HepG2 (cell line): Measurements from ENCODE around the gene ZNF287. TPM values are rescaled to one million over a fixed set of nuclear protein-coding genes. Genes with fewer than 3 reads are reported as not detected.
A peak's percentile ranks its signal among the peaks of the same experiment; 100 is the strongest.

Experiments
- ATAC-seq: fragments of 200-7000 bp; cut with Tn5 transposase; 3 replicates; pipeline ENCODE4 v1.9.1; 2020; ENCODE audit warnings: mild to moderate bottlenecking, moderate library complexity
- Bru-seq: library from RNA; stranded (reverse); fragments of 400-500 nt; gene quantifications from one replicate; lab custom pipeline; 2021; lab: Mats Ljungman, UMichigan
- BruChase-seq, 2 experiments: library from RNA; stranded (reverse); fragments of 400-500 nt; gene quantifications; one replicate each; lab custom pipeline; 2021; lab: Mats Ljungman, UMichigan
- BruUV-seq: library from RNA; stranded (reverse); fragments of 400-500 nt; replicated peaks from 2 replicates; lab custom pipeline; 2021; lab: Mats Ljungman, UMichigan
- CTCF ChIA-PET: fragments of 300-600 bp; formaldehyde crosslinking; extraction: SDS; loops from one replicate; lab custom pipeline; 2021; ENCODE audit warnings: low total read pairs, inconsistent platforms, low intra/inter-chr PET ratio; lab: Yijun Ruan, JAX
- POLR2A ChIA-PET: fragments of 350-600 bp; sonication (Branson Sonifier 250); formaldehyde crosslinking; loops from one replicate; lab custom pipeline; 2020; ENCODE audit warnings: antibody characterized with exemption, inconsistent platforms; lab: Yijun Ruan, JAX
- DNase-seq: peaks from one replicate; pipeline ENCODE4 v3.0.0-alpha.2; 2015; ENCODE audit warnings: low spot score
- FAIRE-seq: peaks from 3 replicates; lab custom pipeline; 2011; peaks lifted over from hg19 to GRCh38; lab: Jason Lieb, UNC
- H2AFZ ChIP-seq: one replicate; pipeline ENCODE4 v1.6.1; 2011; ENCODE audit warnings: low read length, inconsistent platforms
- H3K27ac ChIP-seq: fragments of 300-600 bp; 3 replicates; pipeline ENCODE4 v1.8.0; 2011; ENCODE audit warnings: mixed run types, mild to moderate bottlenecking, mixed read lengths, low read length, inconsistent platforms; ENCODE audit not compliant: insufficient read depth; ENCODE audit errors: extremely low read length
- H3K27me3 ChIP-seq, 2 experiments: fragments of 200-600 bp in 1 of 2; 2 replicates in 1 of 2; 3 replicates in 1 of 2; pipeline versions ENCODE4 v1.6.0 to v1.8.0; 2011; ENCODE audit warnings: low read length in 2 of 2, mild to moderate bottlenecking in 2 of 2, moderate library complexity in 2 of 2, inconsistent platforms in 1 of 2; ENCODE audit not compliant: insufficient read depth in 2 of 2, control insufficient read depth in 1 of 2
- H3K36me3 ChIP-seq, 2 experiments: fragments of 200-600 bp in 1 of 2; replicated peaks in 1 of 2; 2 replicates in 1 of 2; 3 replicates in 1 of 2; pipeline versions ENCODE4 v1.5.1 to v1.8.0; 2011; ENCODE audit warnings: low read length in 2 of 2, inconsistent platforms in 1 of 2; ENCODE audit not compliant: insufficient read depth in 2 of 2, control insufficient read depth in 1 of 2
- H3K4me1 ChIP-seq: 2 replicates; pipeline ENCODE4 v1.5.1; 2012; ENCODE audit warnings: low read length, inconsistent platforms; ENCODE audit not compliant: insufficient read depth
- H3K4me2 ChIP-seq: 2 replicates; pipeline ENCODE4 v1.6.0; 2011; ENCODE audit warnings: low read depth, low read length, inconsistent platforms
- H3K4me3 ChIP-seq, 3 experiments: fragments of 200-600 bp in 1 of 3; sonication (generic), shearing (Covaris generic) in 1 of 3; replicated peaks in 1 of 3; 2 replicates each; pipeline ENCODE4 v1.5.1; 2011 to 2016; ENCODE audit warnings: low read length in 3 of 3, inconsistent platforms in 2 of 3, low read depth in 2 of 3, mild to moderate bottlenecking in 2 of 3, control low read depth in 1 of 3, mixed read lengths in 1 of 3; ENCODE audit not compliant: insufficient read depth in 1 of 3
- H3K79me2 ChIP-seq: one replicate; pipeline ENCODE4 v1.6.1; 2011; ENCODE audit warnings: low read length, inconsistent platforms; ENCODE audit not compliant: insufficient read depth
- H3K9ac ChIP-seq: 2 replicates; pipeline ENCODE4 v1.6.0; 2011; ENCODE audit warnings: mild to moderate bottlenecking, low read depth, low read length, inconsistent platforms; ENCODE audit not compliant: insufficient read depth
- H3K9me3 ChIP-seq: 2 replicates; pipeline ENCODE4 v1.5.1; 2012; ENCODE audit warnings: mild to moderate bottlenecking, low read length
- H4K20me1 ChIP-seq: 2 replicates; pipeline ENCODE4 v1.6.0; 2011; ENCODE audit warnings: inconsistent platforms, mild to moderate bottlenecking, low read length, moderate library complexity; ENCODE audit not compliant: insufficient read depth
- NFKBIZ ChIP-seq: IDR thresholded peaks from 2 replicates; pipeline ENCODE4 v1.6.1; 2018; ENCODE audit warnings: missing genetic modification reagents, missing compliant biosample characterization
- RARG ChIP-seq: sonication (generic); formaldehyde crosslinking; IDR thresholded peaks from 2 replicates; pipeline ENCODE4 v1.4.0; 2020; ENCODE audit warnings: low read depth, mild to moderate bottlenecking, missing genetic modification reagents
- REST ChIP-seq, 2 experiments: IDR thresholded peaks; 2 replicates each; pipeline ENCODE4 v1.6.1; 2011 to 2012; ENCODE audit warnings: low read length in 2 of 2, borderline replicate concordance in 1 of 2, low read depth in 1 of 2, mild to moderate bottlenecking in 1 of 2, moderate library complexity in 1 of 2
- U2AF1 ChIP-seq: fragments of 200-400 bp; formaldehyde crosslinking; optimal IDR thresholded peaks from 2 replicates; pipeline ENCODE3; 2017; ENCODE audit warnings: mild to moderate bottlenecking, low read depth, low read length
- ZC3H4 ChIP-seq: sonication (generic); formaldehyde crosslinking; IDR thresholded peaks from 2 replicates; pipeline ENCODE4 v1.4.0; 2020; ENCODE audit warnings: missing genetic modification reagents, borderline replicate concordance
- ZNF224 ChIP-seq: sonication (generic); formaldehyde crosslinking; IDR thresholded peaks from 2 replicates; pipeline ENCODE4 v1.5.0; 2020; ENCODE audit warnings: mild to moderate bottlenecking, missing genetic modification reagents
- ZNF235 ChIP-seq: sonication (generic); formaldehyde crosslinking; IDR thresholded peaks from 2 replicates; pipeline ENCODE4 v1.8.1; 2023; ENCODE audit warnings: mild to moderate bottlenecking, missing genetic modification reagents, borderline replicate concordance
- ZNF841 ChIP-seq: sonication (generic); formaldehyde crosslinking; IDR thresholded peaks from 2 replicates; pipeline ENCODE4 v1.8.1; 2023; ENCODE audit warnings: missing genetic modification reagents, borderline replicate concordance
- WGBS: methylation state at CpG from one replicate; pipeline ENCODE4 v1.1.6; 2017; ENCODE audit warnings: low lambda C conversion rate; 5-methylcytosine and 5-hydroxymethylcytosine counted together
- in situ Hi-C: cut with HindIII; loops from 2 replicates; pipeline ENCODE4 v1.10.0; 2017; ENCODE audit warnings: low pct_unique_long_range_greater_than_20kb; ENCODE audit not compliant: extremely low pct_ligation_motif_present
- intact Hi-C: fragments of 100-400 bp; cut with micrococcal nuclease; formaldehyde crosslinking; loops from one replicate; pipeline ENCODE4 v1.10.0; 2022; ENCODE audit not compliant: unreplicated experiment
- long read RNA-seq, 2 experiments: library from RNA in 1 of 2; library from polyadenylated mRNA in 1 of 2; stranded (forward) in 1 of 2; unstranded in 1 of 2; transcript quantifications; one replicate each; pipeline ENCODE4 v2.0.0, GENCODE V29; 2019 to 2022
- polyA minus RNA-seq, 3 experiments: library from RNA; depleted of rRNA, polyadenylated mRNA; stranded (reverse); fragments of >200 nt; gene quantifications; 2 replicates each; pipeline ENCODE4 v1.2.3, GENCODE V29; 2011; ENCODE audit warnings: low replicate concordance in 1 of 3
- polyA plus RNA-seq, 8 experiments: library from polyadenylated mRNA; depleted of rRNA in 3 of 8; stranded (reverse) in 7 of 8; unstranded in 1 of 8; fragments of >200 nt; fragmentation: Illumina TruSeq in 4 of 8; extraction: Trizol in 4 of 8; gene quantifications; 2 replicates each; pipeline versions ENCODE4 v1.2.1 to v1.2.3, GENCODE V29; 2011 to 2016; ENCODE audit warnings: low read depth in 4 of 8, missing spikeins in 1 of 8, mixed read lengths in 1 of 8; ENCODE audit not compliant: insufficient read depth in 1 of 8
- total RNA-seq, 5 experiments: library from RNA; depleted of rRNA; stranded (reverse); fragments of >200 nt; fragmentation: Illumina TruSeq; extraction: Trizol; gene quantifications; 2 replicates each; pipeline ENCODE4 v1.2.3, GENCODE V29; 2016; ENCODE audit warnings: low read depth in 1 of 5

Gene ZNF287
- total RNA-seq (2016; rRNA removed; fragmentation: Illumina TruSeq; extraction: Trizol) (0.06 TPM in 1 of 2 replicates, not detected in the other), polyA plus RNA-seq (2011; rRNA removed) (0.04 and 0.21 TPM in 2 replicates), polyA minus RNA-seq (2011; rRNA and poly(A)+ RNA removed; ENCODE audit: low replicate concordance) (0.04 TPM in 1 of 2 replicates, not detected in the other), Bru-seq, nascent RNA (percentile 19 among the genes with signal in this experiment), BruChase-seq, experiment 1, labeled RNA remaining after a 6-hour chase (percentile 13 among the genes with signal in this experiment), BruChase-seq, experiment 2, labeled RNA remaining after a 2-hour chase (percentile 20 among the genes with signal in this experiment)
- total RNA-seq (2016; cell fraction: cytosol; rRNA removed; fragmentation: Illumina TruSeq; extraction: Trizol; ENCODE audit: low read depth), result not detected in 2 replicates
- total RNA-seq (2016; cell fraction: insoluble cytoplasmic fraction; rRNA removed; fragmentation: Illumina TruSeq; extraction: Trizol), result not detected in 2 replicates
- 0.17 and 0.19 TPM in 2 replicates for total RNA-seq (2016; cell fraction: membrane; rRNA removed; fragmentation: Illumina TruSeq; extraction: Trizol)
- 0.22 TPM in 1 of 2 replicates, not detected in the other for total RNA-seq (2016; cell fraction: nucleus; rRNA removed; fragmentation: Illumina TruSeq; extraction: Trizol)
- 0.01 and 0.03 TPM in 2 replicates for polyA plus RNA-seq (2011; cell fraction: cytosol; rRNA removed)
- polyA plus RNA-seq (2011; cell fraction: nucleus; rRNA removed), result 0.09 TPM in 1 of 2 replicates, not detected in the other
- 0.25 and 0.32 TPM in 2 replicates for polyA plus RNA-seq (2012)
- not detected in 2 replicates for polyA plus RNA-seq (2016; cell fraction: cytosol; fragmentation: Illumina TruSeq; extraction: Trizol; ENCODE audit: low read depth)
- 0.13 TPM in 1 of 2 replicates, not detected in the other for polyA plus RNA-seq (2016; cell fraction: insoluble cytoplasmic fraction; fragmentation: Illumina TruSeq; extraction: Trizol; ENCODE audit: low read depth)
- not detected in 2 replicates for polyA plus RNA-seq (2016; cell fraction: membrane; fragmentation: Illumina TruSeq; extraction: Trizol; ENCODE audit: low read depth)
- polyA plus RNA-seq (2016; cell fraction: nucleus; fragmentation: Illumina TruSeq; extraction: Trizol; ENCODE audit: insufficient read depth, low read depth), result not detected in 2 replicates
- polyA minus RNA-seq (2011; cell fraction: cytosol; rRNA and poly(A)+ RNA removed), result not detected in 2 replicates
- 0.37 and 0.39 TPM in 2 replicates for polyA minus RNA-seq (2011; cell fraction: nucleus; rRNA and poly(A)+ RNA removed)
- long read RNA-seq, experiment 1, result 0 reads
- long read RNA-seq, experiment 2, result 0 reads

GRCh38 chr17:16568541-16569357 is at the start of gene ZNF287:
TSS of gene ZNF287 (minus strand) at chr17:16569204. CDS start at chr17:16567731, 1,473 bp downstream.
- FAIRE-seq (no peak), DNase-seq (no peak), ATAC-seq (no peak)
- H3K9me3 ChIP-seq, result no peaks in the 10 kb centered on the region
- H3K27me3 ChIP-seq, result peaks cover 0 to 27% of the 10 kb centered on the region in 2 experiments; a peak in 2 of 5 replicates
- no peak within 1 kb of the TSS; a peak in 2 of 6 replicates for H3K4me3 ChIP-seq
- no peaks in the 10 kb centered on the region for H4K20me1 ChIP-seq
- ChIA-PET POLR2A (no interaction called here), CTCF (no interaction called here)
- no peak within 1 kb of the TSS for H3K9ac ChIP-seq
- no peak within 1 kb of the TSS for H3K4me2 ChIP-seq
- no peak for TF ChIP-seq ZNF224 (CRISPR knock-in tag)
- no peak for TF ChIP-seq NFKBIZ (CRISPR knock-in tag)
- TF ChIP-seq RARG, result no peak
- no peak for TF ChIP-seq U2AF1
- TF ChIP-seq ZC3H4 (CRISPR knock-in tag), result no peak
- no peak for TF ChIP-seq ZNF841 (CRISPR knock-in tag)
- no peak for TF ChIP-seq REST (IDR thresholded peaks at IDR 0.05; ENCODE audit: borderline replicate concordance in 1 of 2, low read depth in 1 of 2, low read length in 2 of 2)
- no peak for TF ChIP-seq ZNF235 (CRISPR knock-in tag)
- no peak within 1 kb of the TSS for H2AFZ ChIP-seq
- intact Hi-C loops, result no loop called here
- in situ Hi-C loops, result no loop called here
- H3K36me3 ChIP-seq, result no peaks in the 10 kb centered on the region
- no peak within 1 kb of the TSS for H3K27ac ChIP-seq
- H3K4me1 ChIP-seq, result no peaks in the 10 kb centered on the region
- 63% methylated on average over 27 of the region's 77 CpGs for WGBS
- BruUV-seq, result no TSS peak
- no peaks in the 10 kb centered on the region for H3K79me2 ChIP-seq
